ENCODE measurements around the gene FRMD6.
"Not testable (repeated sequence)": the region's sequence is repeated elsewhere in the genome, so short reads cannot be mapped to it uniquely, and the experiment has no call there.

Gene FRMD6

GRCh38 chr14:51633298-51633697 lies 18.4 kb upstream of the FRMD6 start:
- DNase-seq = not testable (repeated sequence)

- DNase-seq = no peak
These were observed 15.6 kb upstream of the FRMD6 start for GRCh38 chr14:51636109-51636508.

GRCh38 chr14:51638071-51638944 lies 13.4 kb upstream of the FRMD6 start:
- no peak for DNase-seq

GRCh38 chr14:51639668-51640316 lies 11.9 kb upstream of the FRMD6 start:
- no peak for DNase-seq

GRCh38 chr14:51643140-51643539 lies 8.6 kb upstream of the FRMD6 start:
- no peak for DNase-seq

- DNase-seq = no peak
These were observed 7.3 kb upstream of the FRMD6 start for GRCh38 chr14:51644217-51644933.

- no peak for DNase-seq
These were observed 3.4 kb upstream of the FRMD6 start for GRCh38 chr14:51648296-51648695.

GRCh38 chr14:51650716-51651387 lies 858 bp upstream of the FRMD6 start:
- no peak for DNase-seq

- no peak for DNase-seq
These were observed 713 bp downstream of the FRMD6 start for GRCh38 chr14:51652168-51653078.

- DNase-seq = peak; percentile 4
These were observed 1.5 kb downstream of the FRMD6 start for GRCh38 chr14:51653079-51653774.

GRCh38 chr14:51653775-51654532 lies 2.2 kb downstream of the FRMD6 start:
- no peak for DNase-seq

- no peak for DNase-seq
These were observed 2.8 kb downstream of the FRMD6 start for GRCh38 chr14:51654533-51654845.

- DNase-seq = no peak
These were observed 6.1 kb downstream of the FRMD6 start for GRCh38 chr14:51657762-51658161.

- DNase-seq = no peak
These were observed 6.9 kb downstream of the FRMD6 start for GRCh38 chr14:51658441-51659173.

- no peak for DNase-seq
These were observed 9.0 kb downstream of the FRMD6 start for GRCh38 chr14:51660741-51661140.

GRCh38 chr14:51661504-51661903 lies 9.8 kb downstream of the FRMD6 start:
- no peak for DNase-seq

- no peak for DNase-seq
These were observed 12.1 kb downstream of the FRMD6 start for GRCh38 chr14:51663783-51664326.

- DNase-seq = no peak
These were observed 14.4 kb downstream of the FRMD6 start for GRCh38 chr14:51666070-51666469.

- DNase-seq = no peak
These were observed 15.1 kb downstream of the FRMD6 start for GRCh38 chr14:51666826-51667225.

- no peak for DNase-seq
These were observed 17.2 kb downstream of the FRMD6 start for GRCh38 chr14:51668870-51669269.
